Suppressor macrophage treated with lipopolysaccharide for 1 hour (primary cell): Measurements from ENCODE around the gene SRD5A1.

Experiments used
- DNase-seq, 3 donors: peaks; one replicate each; pipeline ENCODE4 v3.0.0-alpha.2; 2020 to 2022

The SRD5A1 gene

DNA sequence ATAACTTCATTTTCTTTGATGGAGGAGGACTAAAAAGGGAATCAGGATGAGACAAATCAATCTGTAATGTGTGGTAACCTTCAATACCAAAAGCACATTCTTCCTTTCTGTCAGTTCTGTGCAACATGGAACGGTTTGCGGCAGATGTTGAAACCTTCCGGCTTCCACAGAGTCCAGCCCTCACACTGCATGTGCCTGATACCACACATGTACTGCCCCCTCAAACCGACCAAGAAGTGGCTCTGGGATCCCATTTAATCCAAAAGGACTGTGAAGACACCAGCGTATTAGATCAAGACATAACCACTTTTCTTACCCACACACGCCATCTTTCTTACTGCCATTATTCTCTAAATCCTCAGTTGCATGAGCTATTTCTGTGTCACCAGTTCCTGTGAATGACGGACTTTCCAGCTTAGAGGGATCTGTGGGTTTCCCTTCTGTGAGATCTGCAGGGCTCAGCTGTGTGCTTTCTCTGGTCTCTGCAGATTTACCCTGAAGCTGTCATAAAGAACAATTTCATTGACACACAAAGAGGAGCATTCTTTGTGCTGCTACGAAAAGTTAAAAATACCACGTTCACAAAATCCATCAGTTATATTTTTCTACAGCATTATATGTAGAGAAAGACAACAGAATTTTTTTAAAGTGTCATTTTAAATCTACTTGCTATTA lies 26.2 kb upstream of the SRD5A1 start:
- DNase-seq = peak; percentile 30 to 52 (median 37)

DNA sequence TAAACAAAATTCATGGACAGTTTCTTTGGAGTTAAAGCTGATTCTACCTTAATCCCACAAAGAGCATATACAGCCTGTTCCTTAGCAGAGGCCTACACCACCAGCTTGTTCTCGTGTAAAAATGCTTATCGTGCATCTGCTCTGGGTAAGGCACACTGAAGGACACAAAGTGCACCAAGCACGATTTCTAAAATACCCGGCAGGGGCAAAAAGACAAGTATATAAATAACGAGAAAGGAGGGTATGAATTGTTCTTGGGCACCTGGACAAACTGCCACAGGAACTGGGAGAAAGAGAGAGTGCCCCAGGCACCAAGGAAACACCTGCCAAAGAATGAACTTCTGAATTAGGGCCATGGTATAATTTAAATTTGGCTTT lies 25.7 kb upstream of the SRD5A1 start:
- no peak for DNase-seq

DNA sequence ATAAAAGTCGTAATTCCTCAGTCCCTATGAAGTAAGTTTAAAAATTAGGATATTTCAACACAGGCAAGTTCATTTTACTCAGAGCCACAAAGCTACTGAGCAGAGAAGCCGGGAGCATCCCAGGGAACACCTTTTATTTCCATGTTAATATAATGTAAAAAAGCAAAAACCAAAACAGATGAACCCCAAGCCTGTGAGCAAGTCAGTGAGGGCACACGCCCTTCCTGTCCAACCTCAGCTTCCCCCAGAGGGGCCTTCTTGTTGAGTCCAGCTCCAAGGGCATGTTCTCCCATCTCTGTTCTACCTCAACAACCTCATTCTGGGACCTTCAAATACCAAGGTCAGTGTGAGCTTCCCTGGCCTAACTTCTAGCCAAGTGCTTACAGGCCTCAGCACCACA lies 25.2 kb upstream of the SRD5A1 start:
- DNase-seq = no peak

DNA sequence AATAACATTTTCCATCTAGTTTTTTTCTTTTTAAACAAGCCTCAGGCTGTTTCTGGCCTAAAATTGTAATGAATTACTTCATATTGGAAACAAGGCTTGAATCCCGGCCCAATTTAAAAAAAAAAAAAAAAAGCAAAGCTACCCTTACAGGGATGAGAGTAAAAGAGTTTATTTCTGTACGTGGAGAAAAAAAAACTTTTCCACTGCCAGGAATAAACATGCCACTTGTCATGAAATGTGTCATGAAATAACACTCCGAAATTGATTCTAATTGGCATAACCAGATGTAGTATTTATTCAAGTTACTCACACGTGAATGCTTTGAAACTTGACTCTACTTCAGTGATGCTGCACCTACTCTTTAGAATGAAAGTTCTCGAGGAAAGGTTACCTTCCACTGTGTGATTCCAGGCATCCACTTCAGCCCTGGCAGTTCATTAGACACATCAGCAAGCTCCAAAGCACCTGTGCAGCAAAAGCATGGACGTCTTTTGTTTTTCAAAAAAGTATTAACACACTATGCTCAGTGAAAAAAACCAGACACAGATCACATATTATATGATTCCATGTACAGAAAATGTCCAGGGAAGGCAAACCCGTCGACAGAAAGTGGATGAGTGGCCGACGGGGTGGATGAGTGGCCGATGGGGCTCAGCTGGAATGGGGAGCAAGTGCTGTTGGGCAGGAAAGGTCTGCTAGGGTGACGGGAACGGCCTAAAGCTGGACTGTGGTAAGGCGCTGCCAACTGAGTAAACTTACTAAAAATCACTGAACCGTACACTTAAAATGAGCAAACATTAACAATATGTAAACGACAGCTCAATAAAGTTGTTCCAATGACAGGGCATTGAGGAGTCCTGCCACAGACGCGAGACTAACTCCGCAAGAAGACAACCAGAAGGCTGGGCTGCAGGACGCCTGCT lies 21.6 kb upstream of the SRD5A1 start:
- no peak for DNase-seq

DNA sequence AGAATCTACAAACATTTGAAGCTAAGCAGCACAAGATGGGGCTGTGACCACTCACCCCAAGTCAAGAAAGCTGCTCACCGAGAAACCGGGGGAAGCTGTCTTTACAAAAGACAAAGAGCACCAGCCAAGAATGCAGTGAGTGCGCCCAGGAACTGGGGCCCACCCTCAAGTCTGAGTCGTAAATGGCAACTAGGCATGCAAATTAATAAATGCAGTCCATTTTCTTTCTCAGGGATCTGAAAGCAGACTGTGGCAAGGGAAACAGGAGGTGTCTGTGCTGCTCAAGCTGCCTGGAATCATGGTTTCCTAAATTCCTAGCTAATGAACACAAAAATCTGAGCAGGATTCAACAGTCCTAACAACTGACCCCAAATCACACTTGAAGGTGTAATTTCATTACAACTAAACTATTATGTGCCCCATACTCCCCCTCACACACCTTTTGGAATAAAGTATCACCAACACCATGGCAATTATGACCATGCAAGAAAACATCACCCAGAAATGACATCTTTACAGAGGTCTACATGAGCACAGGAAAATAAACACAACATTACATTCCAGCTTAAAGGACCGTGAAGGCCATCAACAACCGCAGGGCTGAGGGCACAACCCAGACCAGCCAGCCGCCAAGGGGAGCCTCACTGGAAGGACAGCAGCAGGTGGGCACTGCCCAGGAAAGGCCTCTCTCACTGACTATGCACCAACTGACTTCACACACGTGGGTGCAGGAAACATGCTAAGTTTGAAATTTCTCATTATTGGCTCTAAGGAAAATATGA lies 18.0 kb upstream of the SRD5A1 start:
- DNase-seq = no peak

DNA sequence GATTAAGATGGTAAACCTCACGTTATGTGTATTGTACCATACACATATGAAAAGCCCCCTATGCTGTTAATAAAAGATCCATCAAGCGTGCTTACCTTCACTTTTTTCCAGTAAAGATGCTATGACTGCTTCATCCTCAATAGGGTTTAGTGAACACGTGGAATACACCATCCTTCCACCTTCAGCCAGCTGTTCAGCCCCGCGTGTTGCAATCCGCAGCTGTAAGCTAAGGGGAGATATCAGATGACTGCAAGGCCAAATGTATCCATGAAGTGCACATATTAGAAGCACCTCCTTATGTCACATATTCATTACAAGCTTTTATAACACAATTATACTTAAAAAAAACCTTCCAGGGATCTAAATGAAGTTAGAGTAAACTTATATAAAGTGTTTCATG lies 16.6 kb upstream of the SRD5A1 start:
- no peak for DNase-seq

DNA sequence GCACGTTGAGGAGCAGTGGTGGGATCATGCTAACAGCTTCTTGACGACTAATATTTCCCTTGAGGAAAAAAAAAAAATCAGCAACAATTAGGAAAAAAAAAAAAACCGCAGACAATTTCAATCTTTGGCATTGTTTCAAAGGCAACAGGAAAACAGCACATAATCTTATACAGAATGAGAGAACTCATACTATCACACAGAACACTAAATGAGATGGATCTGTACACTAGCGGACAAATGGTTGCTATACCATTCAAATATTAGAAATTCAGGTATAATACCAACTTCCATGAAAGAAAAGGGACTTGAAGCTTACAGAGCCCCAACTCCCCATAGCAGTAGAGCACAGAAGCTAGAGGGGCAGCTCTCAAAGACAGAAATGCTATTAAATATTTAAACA lies 10.0 kb upstream of the SRD5A1 start:
- DNase-seq = no peak

DNA sequence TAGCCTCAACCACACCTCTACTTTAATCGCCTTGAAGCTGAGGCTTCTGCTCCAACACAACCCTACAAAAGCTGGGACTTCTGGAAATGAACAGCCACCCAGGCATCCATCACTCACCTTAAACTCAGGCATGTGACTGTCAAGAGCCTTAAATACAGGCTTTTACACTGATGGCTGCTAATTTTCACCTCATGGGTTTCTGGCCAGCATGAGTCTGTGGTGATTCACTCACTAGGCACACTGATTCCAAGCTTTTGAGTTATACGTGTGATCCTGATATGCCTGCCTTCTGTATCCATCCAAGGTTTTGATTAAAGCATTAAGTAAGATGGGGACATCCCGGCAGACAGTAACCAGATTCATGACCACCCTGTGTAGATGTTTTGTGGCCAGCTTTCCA lies 9.3 kb upstream of the SRD5A1 start:
- no peak for DNase-seq

DNA sequence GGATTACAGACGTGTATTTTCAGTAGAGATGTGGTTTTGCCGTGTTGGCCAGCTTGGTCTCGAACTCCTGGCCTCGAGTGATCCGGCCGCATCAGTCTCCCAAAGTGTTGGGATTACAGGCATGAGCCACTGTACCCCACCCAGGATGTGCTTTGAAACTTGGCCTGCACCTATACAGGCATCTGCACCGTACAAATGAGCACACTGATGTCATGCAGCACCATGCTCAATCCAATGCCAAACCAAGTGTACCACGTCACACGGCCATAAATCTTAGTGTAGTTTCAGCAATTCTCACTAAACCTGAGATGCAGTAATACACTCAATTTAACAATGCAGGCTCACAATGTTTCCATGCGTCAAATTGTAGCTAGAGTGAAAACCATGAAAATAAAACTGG lies 6.7 kb upstream of the SRD5A1 start:
- no peak for DNase-seq

DNA sequence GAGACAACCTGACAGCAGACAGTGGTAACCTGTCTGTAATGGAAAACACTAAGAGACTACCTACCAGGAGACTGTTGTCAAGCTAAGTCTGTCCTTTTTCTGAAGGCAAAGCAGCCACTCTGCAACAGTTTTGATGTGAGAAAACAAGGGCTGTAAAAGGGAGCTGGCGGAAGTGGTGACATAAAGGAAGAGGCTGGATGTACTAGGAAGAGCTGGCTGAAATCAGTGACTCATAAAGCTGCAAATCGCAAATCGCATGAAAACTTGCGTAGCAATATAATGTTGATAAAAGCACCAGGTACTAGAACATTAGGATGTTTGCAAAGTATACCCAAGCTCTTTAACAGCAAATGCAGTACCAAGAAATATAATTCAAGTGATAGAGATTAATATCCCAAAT lies 1.8 kb upstream of the SRD5A1 start:
- DNase-seq = no peak

DNA sequence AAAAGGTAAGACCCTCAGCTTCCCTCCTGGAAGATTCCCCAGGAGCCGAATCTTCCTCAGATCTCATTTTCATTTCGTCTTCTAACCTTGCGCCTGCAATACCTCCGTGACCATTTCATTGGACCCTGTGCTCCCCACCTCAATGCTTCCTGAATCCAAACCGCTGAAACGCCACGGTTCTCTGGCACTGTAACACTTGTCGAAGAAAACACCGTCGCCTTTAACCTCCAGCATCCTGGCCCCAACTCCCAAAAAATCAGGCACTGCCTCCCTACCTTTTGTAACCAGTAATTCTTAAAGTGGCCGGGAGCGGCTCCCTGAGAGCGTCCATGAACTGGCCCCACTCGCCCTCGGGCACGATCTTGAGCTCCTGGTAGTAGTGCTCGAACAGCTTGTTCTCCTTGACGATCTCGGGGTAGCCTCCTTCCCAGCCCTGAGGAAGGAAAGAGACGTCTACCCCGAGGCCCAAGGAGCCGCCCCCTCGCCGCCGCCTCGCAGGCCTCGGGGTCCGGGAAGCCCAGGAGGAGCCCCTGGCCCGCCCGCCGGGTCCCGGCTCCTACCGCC lies 834 bp upstream of the SRD5A1 start:
- DNase-seq = peak in 2 of 3 donors; percentile 49 to 54

DNA sequence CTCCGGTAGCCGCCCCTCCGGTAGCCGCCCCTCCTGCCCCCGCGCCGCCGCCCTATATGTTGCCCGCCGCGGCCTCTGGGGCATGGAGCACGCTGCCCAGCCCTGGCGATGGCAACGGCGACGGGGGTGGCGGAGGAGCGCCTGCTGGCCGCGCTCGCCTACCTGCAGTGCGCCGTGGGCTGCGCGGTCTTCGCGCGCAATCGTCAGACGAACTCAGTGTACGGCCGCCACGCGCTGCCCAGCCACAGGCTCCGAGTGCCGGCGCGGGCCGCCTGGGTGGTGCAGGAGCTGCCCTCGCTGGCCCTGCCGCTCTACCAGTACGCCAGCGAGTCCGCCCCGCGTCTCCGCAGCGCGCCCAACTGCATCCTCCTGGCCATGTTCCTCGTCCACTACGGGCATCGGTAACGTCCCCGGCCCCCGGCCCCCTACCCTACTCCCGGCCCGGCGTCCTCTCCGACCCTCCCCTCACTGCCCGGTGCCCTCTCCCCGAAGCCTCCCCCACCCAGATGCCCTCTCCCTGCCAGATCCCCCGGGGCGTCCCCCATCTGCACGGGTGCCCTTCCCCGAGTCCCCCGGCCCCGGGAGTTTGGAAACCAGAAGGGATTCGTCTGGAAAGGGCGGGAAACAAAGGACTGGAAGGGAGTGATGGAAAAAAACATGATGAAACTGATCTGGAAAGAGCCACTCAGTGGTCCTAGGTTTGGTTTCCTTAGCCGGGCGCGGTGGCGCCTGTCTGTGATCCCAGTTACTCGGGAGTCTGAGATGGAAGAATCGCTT lies 417 bp downstream of the SRD5A1 start:
- peak in 2 of 3 donors; percentile 26 to 39 for DNase-seq

DNA sequence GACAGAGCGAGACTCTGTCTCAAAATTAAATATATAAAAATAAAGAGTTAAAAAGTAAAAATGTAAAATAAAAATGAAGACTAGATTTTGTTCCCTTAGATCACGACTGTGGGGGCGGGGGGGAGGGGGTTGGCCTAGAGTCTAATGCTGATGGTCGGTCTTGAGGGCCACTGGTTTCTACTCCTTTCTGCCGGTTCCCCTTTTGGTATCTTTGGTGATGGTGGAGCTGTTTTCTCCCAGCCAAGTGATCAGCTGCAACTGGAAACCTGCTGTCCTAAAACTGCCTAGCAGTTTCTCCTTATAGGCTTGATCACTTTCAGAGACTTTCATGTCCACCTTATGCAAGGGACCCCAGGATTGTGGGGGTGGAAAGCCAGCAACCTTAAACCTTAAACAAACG lies 1.1 kb downstream of the SRD5A1 start:
- peak; percentile 50 to 67 (median 60) for DNase-seq

DNA sequence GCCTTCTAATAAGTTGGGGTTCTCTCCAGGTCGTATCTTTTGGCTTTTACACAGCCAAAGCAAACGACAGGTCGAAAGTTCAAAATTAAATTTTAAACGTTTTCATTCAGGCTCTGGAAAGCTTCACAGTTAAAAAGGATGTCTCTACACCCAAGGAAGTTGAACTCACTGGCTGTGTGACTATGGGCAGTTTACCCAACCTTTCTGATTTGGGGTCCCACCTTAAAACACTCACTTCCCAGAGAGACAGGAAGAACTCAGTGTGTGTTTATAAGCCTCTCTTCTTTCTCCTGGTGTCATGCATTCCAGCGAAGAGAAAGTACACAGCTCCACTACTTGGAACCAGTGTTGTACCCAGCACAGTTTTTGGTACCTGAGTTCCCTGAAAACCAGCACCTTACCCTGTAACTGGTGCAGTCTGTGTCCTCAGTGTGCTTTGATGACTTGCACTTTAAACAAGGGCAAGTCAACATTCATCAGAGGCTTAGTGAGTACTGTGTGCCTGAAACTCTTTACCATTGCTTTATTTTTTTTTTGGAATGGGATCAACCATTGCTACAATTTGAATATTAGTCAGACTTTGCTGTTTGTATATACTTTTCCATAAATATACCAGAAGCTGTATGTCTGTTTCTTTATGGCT lies 1.7 kb downstream of the SRD5A1 start:
- DNase-seq = no peak

DNA sequence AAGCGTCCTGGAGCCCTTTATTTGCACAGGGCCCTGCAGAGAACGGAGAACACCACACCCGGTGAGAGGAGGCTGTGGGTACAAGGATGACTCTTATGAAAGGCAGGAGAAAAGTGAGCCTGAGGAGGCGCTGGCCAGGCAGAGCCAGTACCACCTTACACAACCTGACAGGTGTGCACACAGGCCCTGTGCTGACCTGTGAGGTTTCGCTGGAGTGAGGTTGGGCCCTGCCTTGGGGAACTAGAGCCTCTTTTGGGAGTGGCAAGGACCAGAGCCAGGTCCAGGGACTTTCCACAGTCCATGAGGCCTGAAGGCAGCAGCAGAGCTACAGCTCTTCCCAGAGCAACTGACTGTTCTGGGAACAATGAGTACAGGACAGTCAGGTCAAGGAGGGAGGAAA lies 3.1 kb downstream of the SRD5A1 start:
- DNase-seq = no peak

DNA sequence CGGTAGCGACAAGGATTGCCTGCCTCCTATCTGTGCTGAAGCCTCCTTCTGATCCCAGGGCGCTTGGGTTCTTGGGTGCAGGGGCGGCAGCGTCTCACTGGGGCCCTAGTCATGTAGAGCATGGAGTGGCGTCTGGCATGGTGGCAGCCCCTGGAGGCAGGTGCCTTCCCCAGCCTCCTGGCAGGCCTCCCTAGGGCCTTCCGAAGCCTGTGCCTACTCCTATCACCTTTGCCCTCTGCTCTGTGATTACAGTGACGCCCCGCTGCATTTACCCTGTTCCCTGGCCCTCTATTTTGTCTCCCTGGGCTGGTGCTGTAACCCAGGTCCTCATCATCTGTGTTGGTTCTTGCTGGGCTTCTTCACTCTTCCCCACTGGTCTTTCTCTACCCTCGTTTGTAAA lies 3.8 kb downstream of the SRD5A1 start:
- DNase-seq = no peak

DNA sequence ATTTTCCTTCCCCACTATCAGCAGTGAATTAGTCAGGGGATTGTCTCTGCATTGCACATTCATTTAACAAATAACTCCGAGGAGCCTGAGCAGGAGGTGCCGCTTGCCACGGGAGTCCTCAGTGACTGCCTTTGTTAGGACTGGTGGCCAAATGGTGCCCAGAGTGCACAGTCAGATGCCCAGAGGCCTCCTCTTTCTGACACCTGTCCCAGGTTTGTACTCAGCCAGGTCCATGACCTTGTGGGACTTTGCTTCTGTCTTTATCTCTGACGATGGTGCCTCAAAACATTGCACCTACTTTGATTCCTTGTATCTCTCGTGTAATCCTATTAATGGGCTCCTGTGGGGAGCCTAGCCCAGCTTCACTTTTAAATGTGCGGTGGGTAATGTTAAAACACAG lies 4.3 kb downstream of the SRD5A1 start:
- no peak for DNase-seq

DNA sequence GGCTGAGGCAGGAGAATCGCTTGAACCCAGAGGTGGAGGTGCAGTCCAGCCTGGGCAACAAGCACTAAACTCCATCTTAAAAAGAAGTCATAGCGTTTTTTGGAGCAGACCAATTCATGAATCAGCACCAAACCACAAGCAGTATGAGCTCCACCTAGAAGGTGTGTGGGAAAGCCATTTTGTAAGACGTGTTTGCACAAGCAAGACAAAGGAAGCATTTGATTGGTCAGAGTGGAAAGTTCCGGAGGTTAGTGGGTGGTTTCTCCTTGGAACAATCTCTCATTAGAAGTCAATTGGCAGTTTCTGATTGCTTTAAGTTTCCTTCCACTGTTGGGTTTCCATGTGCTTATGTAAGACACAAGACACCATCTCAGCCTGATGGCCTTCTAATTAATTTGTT lies 5.0 kb downstream of the SRD5A1 start:
- DNase-seq = peak; percentile 15 to 35 (median 20)

DNA sequence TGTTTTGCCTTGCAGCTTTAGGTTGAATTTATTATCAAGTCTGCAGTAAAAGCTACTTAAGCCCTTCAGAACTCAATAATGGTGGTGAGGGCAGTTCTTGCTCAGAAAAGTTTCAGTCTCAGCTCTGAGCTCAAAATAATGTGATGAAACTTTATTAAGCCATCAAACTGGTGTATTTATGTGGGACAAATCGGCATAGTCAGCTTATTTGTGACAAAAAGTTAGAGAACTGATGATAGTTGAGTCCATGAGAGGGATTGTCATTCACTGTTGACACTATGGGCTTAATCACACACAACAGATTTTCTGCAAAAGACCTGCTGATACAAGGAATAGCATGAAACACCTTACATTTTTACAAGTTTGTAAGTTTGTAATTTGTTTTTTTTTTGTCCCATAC lies 9.4 kb downstream of the SRD5A1 start:
- DNase-seq = no peak

DNA sequence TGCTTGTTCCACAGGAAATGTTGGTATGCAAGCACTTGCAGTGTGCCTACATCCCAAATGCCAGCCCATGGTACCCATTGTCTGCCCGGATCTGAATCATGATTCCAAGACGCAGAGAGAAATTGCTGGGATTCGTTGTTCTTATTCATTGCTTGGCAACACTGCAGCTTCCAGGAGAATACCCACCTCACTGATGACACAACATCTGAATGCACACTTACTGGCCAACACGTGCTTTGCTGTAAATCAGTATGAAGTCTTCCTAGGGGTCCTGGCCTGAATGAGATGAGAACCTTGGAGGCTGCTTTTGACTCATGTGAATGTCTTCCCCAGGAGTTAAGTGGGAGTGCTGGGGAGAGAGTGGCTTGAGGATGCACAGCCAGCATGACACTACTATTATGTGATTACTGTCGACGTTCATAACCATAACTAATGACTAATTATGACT lies 11.6 kb downstream of the SRD5A1 start:
- DNase-seq = peak; percentile 56 to 78 (median 68)

DNA sequence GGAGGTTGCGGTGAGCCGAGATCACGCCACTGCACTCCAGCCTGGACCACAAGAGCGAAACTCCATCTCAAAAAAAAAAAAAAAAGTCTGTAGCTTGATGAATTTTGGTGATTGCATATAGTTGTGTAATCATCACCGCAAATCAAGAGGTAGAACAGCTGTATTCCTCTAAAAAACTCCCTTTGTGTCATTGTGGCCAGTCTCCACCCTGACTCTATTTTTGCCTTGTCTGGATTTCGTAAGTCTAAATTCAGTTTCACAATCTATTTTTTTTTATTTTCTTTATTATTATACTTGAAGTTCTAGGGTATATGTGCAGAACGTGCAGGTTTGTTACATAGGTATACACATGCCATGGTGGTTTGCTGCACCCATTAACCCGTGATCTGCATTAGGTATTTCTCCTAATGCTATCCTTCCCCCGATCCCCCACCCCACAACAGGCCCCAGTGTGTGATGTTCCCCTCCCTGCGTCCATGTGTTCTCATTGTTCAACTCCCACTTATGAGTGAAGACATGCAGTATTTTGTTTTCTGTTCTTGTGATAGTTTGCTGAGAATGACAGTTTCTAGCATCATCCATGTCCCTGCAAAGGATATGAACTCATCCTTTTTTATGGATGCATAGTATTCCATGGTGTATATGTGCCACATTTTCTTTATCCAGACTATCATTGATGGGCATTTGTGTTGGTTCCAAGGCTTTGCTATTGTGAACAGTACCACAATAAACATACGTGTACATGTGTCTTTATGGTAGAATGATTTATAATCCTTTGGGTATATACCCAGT lies 12.5 kb downstream of the SRD5A1 start:
- DNase-seq = peak; percentile 77 to 94 (median 92)
